H1 (cell line): ENCODE results near the gene MBD3. TPM values are rescaled to one million over a fixed set of nuclear protein-coding genes. Genes with fewer than 3 reads are reported as not detected.

Experiments used
- RBBP5 ChIP-seq: IDR thresholded peaks from 2 replicates; pipeline ENCODE4 v1.7.1; 2012; ENCODE audit warnings: low read depth, mild to moderate bottlenecking, inconsistent platforms, low read length, moderate library complexity, borderline replicate concordance
- polyA plus RNA-seq, 7 experiments: library from polyadenylated mRNA; depleted of rRNA in 3 of 7; stranded (reverse) in 5 of 7; unstranded in 2 of 7; fragments of >200 nt in 5 of 7; fragments of 200-250 nt in 2 of 7; gene quantifications; 1 replicate in 5 of 7; 2 replicates in 1 of 7; 4 replicates in 1 of 7; pipeline versions ENCODE4 v1.2.1 to v1.2.3, GENCODE V29; 2011 to 2013; ENCODE audit warnings: missing spikeins in 2 of 7, mixed read lengths in 2 of 7
- total RNA-seq: library from RNA; stranded (reverse); fragmentation: NEBNext Ultra II Directional; extraction: Animal tissue kit (Norgen Biotek cat#: 25700); gene quantifications from 2 replicates; pipeline ENCODE4 v1.2.1, GENCODE V29; 2021

MBD3 gene
- total and polyA plus RNA-seq, 2 of the 8 experiments (the other 6 are each of a cell fraction or from before 2014, with no cell fraction given) = 88.2 to 110 TPM

GRCh38 chr19:1567848-1568227 lies 24.8 kb downstream of the MBD3 start (continued):
- no peak for TF ChIP-seq RBBP5
